ENCODE data around the gene UNC5B. TPM values are rescaled to one million over a fixed set of nuclear protein-coding genes. Genes with fewer than 3 reads are reported as not detected.

The UNC5B gene
- total RNA-seq, 1 experiment from 2014 or later, result 49.6 TPM

DNA sequence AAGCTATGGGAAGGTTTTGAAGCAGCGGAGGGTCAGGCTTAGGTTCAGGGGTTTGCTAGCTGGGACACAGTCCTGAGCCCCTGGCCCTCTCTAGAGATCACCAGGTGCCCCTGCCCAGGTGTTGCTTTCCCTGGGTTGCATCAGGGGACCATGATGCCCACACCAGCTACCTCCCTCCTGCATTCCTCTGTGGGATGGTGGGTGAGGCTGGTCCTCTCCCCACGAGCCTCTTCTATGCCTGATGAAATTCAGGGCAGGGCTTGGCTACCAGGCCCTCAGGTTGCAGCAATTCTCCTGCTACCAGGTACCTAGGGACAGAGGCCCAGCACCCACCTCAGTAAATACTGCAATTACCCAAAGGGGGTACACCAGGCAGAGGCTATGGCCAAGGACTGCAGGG is 95.9 kb downstream of the UNC5B start:
- no peak overlapping the region for H3K4me3 Mint-ChIP-seq
- no peak for DNase-seq (ENCODE audit: low spot score)
- peaks cover 5% of the 10 kb centered on the region for H3K4me1 Mint-ChIP-seq
- peaks cover 5% of the 10 kb centered on the region for H3K27me3 Mint-ChIP-seq (ENCODE audit: low read depth)
- ATAC-seq, result no peak
- POLR2A ChIA-PET, result interaction anchor here (0.6 kb wide), 1 partner anchor 488 kb away, joined by 3 read pairs; no protein-coding TSS in a partner anchor
- H3K36me3 Mint-ChIP-seq, result no peaks in the 10 kb centered on the region
- H3K27ac Mint-ChIP-seq, result no peak overlapping the region
- no peaks in the 10 kb centered on the region for H3K9me3 Mint-ChIP-seq
- no peak for TF ChIP-seq EMX1 (CRISPR knock-in tag; IDR thresholded peaks at IDR 0.05)
- TF ChIP-seq RELA (CRISPR knock-in tag; IDR thresholded peaks at IDR 0.05; ENCODE audit: borderline replicate concordance), result no peak
- TF ChIP-seq JUN (CRISPR knock-in tag; IDR thresholded peaks at IDR 0.05), result no peak
- TF ChIP-seq, protein P1, sequence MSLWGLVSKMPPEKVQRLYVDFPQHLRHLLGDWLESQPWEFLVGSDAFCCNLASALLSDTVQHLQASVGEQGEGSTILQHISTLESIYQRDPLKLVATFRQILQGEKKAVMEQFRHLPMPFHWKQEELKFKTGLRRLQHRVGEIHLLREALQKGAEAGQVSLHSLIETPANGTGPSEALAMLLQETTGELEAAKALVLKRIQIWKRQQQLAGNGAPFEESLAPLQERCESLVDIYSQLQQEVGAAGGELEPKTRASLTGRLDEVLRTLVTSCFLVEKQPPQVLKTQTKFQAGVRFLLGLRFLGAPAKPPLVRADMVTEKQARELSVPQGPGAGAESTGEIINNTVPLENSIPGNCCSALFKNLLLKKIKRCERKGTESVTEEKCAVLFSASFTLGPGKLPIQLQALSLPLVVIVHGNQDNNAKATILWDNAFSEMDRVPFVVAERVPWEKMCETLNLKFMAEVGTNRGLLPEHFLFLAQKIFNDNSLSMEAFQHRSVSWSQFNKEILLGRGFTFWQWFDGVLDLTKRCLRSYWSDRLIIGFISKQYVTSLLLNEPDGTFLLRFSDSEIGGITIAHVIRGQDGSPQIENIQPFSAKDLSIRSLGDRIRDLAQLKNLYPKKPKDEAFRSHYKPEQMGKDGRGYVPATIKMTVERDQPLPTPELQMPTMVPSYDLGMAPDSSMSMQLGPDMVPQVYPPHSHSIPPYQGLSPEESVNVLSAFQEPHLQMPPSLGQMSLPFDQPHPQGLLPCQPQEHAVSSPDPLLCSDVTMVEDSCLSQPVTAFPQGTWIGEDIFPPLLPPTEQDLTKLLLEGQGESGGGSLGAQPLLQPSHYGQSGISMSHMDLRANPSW (CRISPR knock-in tag; conservative IDR thresholded peaks at IDR 0.05; ENCODE audit: low read depth), result no peak
- TF ChIP-seq SMAD4 (CRISPR knock-in tag; IDR thresholded peaks at IDR 0.05), result no peak
- no peak for TF ChIP-seq ZNF232 (CRISPR knock-in tag; IDR thresholded peaks at IDR 0.05)
- no peak for TF ChIP-seq NFATC4 (CRISPR knock-in tag; IDR thresholded peaks at IDR 0.05)
- TF ChIP-seq, protein P2, sequence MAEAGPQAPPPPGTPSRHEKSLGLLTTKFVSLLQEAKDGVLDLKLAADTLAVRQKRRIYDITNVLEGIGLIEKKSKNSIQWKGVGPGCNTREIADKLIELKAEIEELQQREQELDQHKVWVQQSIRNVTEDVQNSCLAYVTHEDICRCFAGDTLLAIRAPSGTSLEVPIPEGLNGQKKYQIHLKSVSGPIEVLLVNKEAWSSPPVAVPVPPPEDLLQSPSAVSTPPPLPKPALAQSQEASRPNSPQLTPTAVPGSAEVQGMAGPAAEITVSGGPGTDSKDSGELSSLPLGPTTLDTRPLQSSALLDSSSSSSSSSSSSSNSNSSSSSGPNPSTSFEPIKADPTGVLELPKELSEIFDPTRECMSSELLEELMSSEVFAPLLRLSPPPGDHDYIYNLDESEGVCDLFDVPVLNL (CRISPR knock-in tag; IDR thresholded peaks at IDR 0.05; ENCODE audit: borderline replicate concordance, low read depth), result no peak
- no peak for TF ChIP-seq NFYB (CRISPR knock-in tag; conservative IDR thresholded peaks at IDR 0.05; ENCODE audit: low read depth)
- TF ChIP-seq, protein P3, sequence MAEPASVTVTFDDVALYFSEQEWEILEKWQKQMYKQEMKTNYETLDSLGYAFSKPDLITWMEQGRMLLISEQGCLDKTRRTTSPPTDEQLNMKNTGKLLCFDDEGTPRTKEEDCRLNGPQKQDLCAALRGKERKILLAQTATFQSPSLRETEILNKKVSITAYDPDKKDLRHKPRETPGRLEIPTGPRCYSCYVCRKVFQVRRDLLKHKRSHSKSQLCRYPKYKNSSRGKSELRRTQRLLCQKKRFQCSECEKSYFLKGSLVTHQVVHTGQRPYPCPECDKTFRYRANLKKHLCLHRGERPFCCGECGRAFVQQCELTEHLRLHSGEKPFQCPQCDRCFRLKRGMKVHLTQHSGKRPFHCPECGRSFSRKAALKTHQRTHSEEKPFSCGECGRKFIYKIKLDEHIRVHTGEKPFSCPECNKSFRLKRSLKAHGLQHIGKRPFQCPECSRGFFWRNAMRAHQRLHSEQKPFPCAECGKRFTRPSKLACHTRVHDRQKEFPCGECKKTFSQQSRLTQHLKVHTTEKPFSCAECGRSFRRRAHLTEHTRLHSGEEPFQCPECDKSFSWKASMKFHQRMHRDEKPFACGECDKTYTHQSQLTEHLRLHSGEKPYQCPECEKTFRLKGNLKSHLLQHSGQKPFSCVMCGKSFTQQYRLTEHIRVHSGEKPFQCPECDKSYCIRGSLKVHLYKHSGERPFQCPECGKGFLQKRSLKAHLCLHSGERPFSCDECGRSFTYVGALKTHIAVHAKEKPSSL (CRISPR knock-in tag; conservative IDR thresholded peaks at IDR 0.05), result no peak
- no peak for TF ChIP-seq TEAD4 (CRISPR knock-in tag; IDR thresholded peaks at IDR 0.05)
- CTCF ChIA-PET, result interaction anchor here (0.9 to 2.4 kb wide), 2 partner anchors 9 to 12 kb away, joined by 5 to 10 read pairs; no protein-coding TSS in a partner anchor

DNA sequence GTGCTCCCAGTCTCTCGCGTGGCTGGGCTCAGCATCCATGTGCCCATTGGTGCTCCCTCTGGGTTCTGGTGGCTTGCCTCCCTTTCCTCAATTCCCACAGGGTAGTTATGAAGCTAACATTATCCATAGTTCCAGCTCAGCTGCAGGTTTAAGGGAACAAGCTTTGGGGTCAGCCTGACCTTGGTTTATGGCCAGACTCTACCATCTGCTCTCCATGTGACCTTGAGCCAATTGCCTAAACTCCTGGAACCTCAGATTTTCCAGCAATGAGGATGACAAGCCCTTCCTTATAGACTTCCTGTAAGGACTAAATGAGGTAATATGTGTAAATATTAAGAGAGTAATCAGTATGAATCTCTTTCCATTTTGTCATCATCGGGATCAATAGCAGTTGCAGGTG is 96.6 kb downstream of the UNC5B start:
- ChIA-PET CTCF (interaction anchor here (0.9 to 1.5 kb wide), 5 partner anchors 9 to 399 kb away, joined by 4 to 5 read pairs (median 5); partner anchors contain the start of gene SLC29A3), POLR2A (no interaction called here)
- H3K4me3 Mint-ChIP-seq, result no peak overlapping the region
- no peaks in the 10 kb centered on the region for H3K36me3 Mint-ChIP-seq
- peaks cover 5% of the 10 kb centered on the region for H3K4me1 Mint-ChIP-seq
- H3K9me3 Mint-ChIP-seq, result no peaks in the 10 kb centered on the region
- ATAC-seq (no peak), DNase-seq (ENCODE audit: low spot score) (no peak)
- peaks cover 12% of the 10 kb centered on the region for H3K27me3 Mint-ChIP-seq (ENCODE audit: low read depth)
- no peak overlapping the region for H3K27ac Mint-ChIP-seq
- TF ChIP-seq ZNF317 (CRISPR knock-in tag; IDR thresholded peaks at IDR 0.05; ENCODE audit: borderline replicate concordance, low read depth), result no peak
- no peak for TF ChIP-seq TCF7 (CRISPR knock-in tag; IDR thresholded peaks at IDR 0.05; ENCODE audit: low read depth)
- TF ChIP-seq, protein P4, sequence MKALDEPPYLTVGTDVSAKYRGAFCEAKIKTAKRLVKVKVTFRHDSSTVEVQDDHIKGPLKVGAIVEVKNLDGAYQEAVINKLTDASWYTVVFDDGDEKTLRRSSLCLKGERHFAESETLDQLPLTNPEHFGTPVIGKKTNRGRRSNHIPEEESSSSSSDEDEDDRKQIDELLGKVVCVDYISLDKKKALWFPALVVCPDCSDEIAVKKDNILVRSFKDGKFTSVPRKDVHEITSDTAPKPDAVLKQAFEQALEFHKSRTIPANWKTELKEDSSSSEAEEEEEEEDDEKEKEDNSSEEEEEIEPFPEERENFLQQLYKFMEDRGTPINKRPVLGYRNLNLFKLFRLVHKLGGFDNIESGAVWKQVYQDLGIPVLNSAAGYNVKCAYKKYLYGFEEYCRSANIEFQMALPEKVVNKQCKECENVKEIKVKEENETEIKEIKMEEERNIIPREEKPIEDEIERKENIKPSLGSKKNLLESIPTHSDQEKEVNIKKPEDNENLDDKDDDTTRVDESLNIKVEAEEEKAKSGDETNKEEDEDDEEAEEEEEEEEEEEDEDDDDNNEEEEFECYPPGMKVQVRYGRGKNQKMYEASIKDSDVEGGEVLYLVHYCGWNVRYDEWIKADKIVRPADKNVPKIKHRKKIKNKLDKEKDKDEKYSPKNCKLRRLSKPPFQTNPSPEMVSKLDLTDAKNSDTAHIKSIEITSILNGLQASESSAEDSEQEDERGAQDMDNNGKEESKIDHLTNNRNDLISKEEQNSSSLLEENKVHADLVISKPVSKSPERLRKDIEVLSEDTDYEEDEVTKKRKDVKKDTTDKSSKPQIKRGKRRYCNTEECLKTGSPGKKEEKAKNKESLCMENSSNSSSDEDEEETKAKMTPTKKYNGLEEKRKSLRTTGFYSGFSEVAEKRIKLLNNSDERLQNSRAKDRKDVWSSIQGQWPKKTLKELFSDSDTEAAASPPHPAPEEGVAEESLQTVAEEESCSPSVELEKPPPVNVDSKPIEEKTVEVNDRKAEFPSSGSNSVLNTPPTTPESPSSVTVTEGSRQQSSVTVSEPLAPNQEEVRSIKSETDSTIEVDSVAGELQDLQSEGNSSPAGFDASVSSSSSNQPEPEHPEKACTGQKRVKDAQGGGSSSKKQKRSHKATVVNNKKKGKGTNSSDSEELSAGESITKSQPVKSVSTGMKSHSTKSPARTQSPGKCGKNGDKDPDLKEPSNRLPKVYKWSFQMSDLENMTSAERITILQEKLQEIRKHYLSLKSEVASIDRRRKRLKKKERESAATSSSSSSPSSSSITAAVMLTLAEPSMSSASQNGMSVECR (CRISPR knock-in tag; IDR thresholded peaks at IDR 0.05; ENCODE audit: borderline replicate concordance), result no peak
- no peak for TF ChIP-seq ESRRA (CRISPR knock-in tag; IDR thresholded peaks at IDR 0.05; ENCODE audit: borderline replicate concordance)
- TF ChIP-seq, protein P5, sequence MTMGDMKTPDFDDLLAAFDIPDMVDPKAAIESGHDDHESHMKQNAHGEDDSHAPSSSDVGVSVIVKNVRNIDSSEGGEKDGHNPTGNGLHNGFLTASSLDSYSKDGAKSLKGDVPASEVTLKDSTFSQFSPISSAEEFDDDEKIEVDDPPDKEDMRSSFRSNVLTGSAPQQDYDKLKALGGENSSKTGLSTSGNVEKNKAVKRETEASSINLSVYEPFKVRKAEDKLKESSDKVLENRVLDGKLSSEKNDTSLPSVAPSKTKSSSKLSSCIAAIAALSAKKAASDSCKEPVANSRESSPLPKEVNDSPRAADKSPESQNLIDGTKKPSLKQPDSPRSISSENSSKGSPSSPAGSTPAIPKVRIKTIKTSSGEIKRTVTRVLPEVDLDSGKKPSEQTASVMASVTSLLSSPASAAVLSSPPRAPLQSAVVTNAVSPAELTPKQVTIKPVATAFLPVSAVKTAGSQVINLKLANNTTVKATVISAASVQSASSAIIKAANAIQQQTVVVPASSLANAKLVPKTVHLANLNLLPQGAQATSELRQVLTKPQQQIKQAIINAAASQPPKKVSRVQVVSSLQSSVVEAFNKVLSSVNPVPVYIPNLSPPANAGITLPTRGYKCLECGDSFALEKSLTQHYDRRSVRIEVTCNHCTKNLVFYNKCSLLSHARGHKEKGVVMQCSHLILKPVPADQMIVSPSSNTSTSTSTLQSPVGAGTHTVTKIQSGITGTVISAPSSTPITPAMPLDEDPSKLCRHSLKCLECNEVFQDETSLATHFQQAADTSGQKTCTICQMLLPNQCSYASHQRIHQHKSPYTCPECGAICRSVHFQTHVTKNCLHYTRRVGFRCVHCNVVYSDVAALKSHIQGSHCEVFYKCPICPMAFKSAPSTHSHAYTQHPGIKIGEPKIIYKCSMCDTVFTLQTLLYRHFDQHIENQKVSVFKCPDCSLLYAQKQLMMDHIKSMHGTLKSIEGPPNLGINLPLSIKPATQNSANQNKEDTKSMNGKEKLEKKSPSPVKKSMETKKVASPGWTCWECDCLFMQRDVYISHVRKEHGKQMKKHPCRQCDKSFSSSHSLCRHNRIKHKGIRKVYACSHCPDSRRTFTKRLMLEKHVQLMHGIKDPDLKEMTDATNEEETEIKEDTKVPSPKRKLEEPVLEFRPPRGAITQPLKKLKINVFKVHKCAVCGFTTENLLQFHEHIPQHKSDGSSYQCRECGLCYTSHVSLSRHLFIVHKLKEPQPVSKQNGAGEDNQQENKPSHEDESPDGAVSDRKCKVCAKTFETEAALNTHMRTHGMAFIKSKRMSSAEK (CRISPR knock-in tag; IDR thresholded peaks at IDR 0.05; ENCODE audit: borderline replicate concordance), result no peak
- TF ChIP-seq, protein P6, sequence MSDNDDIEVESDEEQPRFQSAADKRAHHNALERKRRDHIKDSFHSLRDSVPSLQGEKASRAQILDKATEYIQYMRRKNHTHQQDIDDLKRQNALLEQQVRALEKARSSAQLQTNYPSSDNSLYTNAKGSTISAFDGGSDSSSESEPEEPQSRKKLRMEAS (CRISPR knock-in tag; IDR thresholded peaks at IDR 0.05), result no peak
- TF ChIP-seq CREM (CRISPR knock-in tag; IDR thresholded peaks at IDR 0.05), result no peak
- TF ChIP-seq NFATC4 (CRISPR knock-in tag; IDR thresholded peaks at IDR 0.05), result no peak
- TF ChIP-seq, protein P7, sequence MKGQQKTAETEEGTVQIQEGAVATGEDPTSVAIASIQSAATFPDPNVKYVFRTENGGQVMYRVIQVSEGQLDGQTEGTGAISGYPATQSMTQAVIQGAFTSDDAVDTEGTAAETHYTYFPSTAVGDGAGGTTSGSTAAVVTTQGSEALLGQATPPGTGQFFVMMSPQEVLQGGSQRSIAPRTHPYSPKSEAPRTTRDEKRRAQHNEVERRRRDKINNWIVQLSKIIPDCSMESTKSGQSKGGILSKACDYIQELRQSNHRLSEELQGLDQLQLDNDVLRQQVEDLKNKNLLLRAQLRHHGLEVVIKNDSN (CRISPR knock-in tag; IDR thresholded peaks at IDR 0.05), result no peak

All from WTC11 (cell line).